HG03575 (cell line): ENCODE data around the gene ORM2.

Source experiments
- ATAC-seq: cut with Tn5 transposase; IDR thresholded peaks from one replicate; pipeline ENCODE4 v1.9.1; 2021; ENCODE audit not compliant: unreplicated experiment, insufficient number of reproducible peaks, low FRiP score; ENCODE audit errors: extremely low read depth

Gene ORM2

DNA sequence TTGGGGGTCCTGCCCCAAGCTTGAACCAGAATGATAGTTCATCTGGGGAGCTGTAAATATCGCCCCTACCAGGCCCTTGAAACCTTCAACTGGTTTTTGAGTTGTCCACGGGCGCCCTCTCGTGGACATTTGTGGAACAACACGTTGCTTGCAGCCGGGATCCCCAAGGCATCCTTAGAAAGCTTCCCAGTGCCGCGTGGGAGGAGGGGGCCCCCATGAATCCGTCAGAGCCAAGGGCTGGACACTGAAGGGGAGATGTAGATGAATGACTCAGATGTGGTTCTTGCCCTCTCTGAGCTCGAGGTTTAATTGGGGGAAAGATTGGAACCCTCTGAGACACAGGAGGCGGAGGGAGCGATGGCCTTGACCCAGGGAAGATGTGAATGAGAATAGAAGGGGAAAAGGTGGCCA is 38.6 kb upstream of the ORM2 start:
- no peak for ATAC-seq

GRCh38 chr9:114291886-114292590 is 37.6 kb upstream of the ORM2 start:
- ATAC-seq, result no peak

DNA sequence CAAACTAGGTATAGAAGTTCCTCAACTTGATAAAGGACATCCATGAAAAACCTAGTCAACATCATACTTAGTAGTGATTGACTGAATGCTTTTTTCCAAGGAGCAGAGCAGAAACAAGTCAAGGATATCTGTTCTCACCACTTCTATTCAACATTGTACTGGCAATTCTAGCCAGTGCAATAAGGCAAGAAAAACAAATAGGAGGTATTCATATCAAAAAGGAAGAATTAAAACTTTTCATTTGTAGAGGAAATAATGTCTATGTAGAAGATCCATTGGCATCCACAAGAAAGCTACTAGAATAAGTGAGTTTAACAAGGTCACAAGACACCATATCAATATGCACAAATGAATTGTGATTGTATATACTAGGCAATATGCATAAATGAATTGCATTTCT is 35.0 kb upstream of the ORM2 start:
- no peak for ATAC-seq

DNA sequence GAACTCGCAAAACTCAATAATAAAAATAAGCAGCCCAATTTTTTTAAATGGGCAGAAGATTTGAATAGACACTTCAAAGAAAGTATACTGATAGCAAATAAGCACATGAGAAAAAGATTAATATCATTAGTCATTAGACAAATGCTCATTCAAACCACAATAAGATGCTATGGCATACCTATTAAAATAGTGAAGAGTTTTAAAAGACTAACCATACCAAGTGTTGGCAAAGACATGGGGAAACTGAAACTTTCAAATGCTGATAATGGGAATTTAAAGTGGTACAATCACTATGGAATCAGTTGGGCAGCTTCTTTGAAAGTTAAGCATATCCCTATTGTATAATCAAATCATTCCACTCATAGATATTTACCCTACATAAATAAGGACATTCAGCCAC is 33.3 kb upstream of the ORM2 start:
- no peak for ATAC-seq

DNA sequence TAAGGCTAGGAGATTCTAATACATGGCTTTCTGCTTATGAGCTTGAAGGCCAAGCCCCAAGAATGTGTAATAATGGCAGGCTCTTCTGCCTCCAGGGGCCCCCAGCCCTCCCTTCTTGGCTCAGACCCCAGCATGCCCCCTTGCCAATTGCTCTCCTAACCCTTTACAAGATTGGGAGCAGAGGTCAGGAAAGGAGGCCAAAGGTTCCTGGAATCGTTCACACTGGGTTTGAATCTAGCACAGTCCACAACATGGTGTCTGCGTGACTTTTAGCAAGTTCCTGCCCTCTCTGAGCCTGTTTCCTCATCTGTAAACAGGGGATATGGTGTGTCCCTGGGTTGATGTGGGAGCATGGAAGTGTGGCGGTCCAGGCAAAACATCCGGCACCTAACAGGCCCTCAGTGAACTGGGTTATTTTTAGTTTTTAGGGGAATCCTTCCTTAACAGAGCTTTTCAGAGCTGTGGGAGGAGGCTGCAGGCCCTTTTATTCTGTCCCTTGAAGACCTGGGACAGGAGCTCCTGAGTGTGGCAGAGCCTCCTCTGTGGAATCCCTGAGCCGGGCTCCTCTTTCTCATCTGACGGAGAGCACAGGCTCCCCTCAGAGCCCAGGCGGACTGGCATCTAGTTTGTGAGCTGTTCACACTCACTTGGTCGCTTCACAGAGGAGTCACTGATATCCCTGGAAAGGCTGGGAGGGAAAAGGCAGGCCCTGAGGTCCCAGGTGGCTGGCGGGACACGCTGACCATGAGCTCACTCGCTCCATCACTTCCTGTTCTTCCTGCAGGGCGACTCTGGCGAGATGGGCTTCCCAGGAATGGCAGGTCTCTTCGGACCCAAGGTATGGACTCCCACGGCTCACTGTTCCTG is 30.1 kb upstream of the ORM2 start:
- ATAC-seq, result no peak

DNA sequence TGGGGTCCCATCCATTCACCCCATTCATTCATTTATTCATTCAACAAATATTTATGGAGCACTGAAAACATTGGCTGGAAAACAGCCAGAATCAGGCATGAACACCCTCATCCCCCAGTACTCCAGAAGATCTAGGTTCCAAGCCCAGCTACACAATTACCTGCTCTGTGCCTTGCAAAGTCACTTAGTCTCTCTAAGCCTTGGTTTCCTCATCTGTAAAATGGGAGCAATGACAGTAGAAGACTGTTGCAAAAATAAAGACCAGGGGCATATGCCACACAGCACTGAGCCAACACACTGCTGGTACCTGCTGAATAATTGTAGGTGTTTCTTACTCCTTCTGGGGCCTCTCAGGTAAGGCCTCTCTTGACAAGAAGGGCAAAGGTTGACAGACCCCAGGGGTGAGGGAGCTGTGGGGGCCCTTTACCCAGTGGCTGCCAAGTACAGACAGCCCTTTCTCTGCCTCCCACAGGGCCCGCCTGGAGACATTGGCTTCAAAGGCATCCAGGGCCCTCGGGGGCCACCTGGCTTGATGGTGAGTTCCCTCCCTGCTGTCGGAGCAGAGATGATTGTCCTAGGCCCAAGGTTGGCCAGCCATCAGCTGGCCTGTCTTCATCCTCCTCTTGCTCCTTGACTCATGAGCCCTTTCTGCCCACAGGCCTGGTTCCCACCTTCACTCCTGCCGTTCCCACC is 29.4 kb upstream of the ORM2 start:
- no peak for ATAC-seq

- ATAC-seq, result no peak
These were observed 28.5 kb upstream of the ORM2 start for GRCh38 chr9:114300846-114301797.

GRCh38 chr9:114301798-114302565 is 27.7 kb upstream of the ORM2 start:
- ATAC-seq, result no peak

DNA sequence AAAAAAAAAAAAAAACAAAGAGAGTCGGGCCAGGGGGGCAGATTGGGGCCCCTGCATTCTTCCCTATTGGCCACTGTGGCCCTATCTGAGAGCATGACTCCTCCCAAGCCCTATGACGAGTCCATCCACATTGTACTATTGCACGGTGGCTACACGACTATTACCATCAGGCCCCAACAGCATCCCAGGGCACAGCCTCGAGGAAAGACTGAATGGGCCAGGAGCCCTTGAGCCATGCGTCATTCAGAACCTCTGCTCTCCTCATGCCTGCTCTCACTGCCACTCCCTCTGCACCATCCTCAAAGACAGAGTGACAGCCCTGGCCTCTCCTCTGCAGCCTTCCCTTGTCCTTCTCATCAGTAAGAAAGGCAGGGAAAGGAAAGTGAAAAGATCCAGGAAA is 26.9 kb upstream of the ORM2 start:
- ATAC-seq, result no peak

- ATAC-seq, result no peak
These were observed 26.1 kb upstream of the ORM2 start for GRCh38 chr9:114303571-114303970.

DNA sequence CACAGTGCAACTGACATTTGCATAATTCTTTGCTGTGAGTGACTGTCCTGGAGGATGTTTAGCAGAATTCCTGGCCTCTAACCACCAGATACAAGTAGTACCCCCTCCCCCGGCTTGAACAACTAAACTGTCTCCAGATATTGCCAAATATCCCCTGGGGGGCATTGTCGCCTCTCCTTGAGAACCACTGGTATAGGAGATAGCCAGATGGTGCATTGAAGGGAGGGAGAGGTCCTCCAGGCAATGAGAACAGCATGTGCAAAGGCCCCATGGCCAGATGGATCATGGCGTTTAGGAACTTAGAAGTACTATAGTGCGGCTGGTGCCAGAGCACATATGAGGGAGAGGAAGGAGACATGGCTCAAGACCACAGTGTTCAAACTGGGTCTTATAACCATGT is 25.7 kb upstream of the ORM2 start:
- ATAC-seq, result no peak

DNA sequence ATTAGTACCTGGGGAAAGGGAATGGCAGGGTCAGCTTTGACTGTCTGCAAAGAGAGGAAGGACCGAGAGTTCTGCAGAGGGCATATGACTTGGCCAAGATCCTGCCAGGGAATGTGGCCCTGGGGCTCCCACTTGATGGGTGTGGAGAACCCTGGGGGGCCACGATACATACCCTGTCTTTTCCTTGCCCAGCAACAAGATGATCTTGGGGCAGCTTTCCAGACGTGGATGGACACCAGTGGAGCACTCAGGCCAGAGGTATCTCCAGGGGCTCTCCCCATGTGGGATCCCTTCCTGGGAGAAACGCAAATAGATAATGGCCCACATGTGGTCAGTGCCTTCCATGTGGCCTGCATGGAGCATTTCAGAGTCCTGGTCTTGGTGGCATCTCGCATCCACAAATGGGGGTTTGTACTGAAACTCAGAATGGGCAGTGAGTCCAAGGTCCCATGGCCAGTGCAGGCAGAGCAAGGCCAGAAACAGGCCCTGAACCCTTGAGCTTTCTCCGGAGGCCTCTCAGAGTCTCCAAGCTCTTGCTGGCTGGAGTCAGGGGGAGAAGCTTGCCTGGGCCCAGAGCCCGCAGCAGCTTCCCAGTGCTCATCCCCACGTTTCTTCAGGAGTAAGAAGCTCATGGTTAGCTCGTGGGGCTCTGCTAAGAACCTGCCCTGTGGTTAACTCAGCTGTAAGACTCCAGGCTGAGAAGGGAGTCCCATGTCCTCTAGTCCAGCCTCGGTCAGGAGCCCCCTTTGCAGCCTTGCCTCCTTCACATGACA is 25.1 kb upstream of the ORM2 start:
- ATAC-seq, result no peak

- no peak for ATAC-seq
These were observed 21.8 kb upstream of the ORM2 start for GRCh38 chr9:114307899-114308267.

- no peak for ATAC-seq
These were observed 21.2 kb upstream of the ORM2 start for GRCh38 chr9:114308361-114308950.

- no peak for ATAC-seq
These were observed 20.6 kb upstream of the ORM2 start for GRCh38 chr9:114309096-114309495.

DNA sequence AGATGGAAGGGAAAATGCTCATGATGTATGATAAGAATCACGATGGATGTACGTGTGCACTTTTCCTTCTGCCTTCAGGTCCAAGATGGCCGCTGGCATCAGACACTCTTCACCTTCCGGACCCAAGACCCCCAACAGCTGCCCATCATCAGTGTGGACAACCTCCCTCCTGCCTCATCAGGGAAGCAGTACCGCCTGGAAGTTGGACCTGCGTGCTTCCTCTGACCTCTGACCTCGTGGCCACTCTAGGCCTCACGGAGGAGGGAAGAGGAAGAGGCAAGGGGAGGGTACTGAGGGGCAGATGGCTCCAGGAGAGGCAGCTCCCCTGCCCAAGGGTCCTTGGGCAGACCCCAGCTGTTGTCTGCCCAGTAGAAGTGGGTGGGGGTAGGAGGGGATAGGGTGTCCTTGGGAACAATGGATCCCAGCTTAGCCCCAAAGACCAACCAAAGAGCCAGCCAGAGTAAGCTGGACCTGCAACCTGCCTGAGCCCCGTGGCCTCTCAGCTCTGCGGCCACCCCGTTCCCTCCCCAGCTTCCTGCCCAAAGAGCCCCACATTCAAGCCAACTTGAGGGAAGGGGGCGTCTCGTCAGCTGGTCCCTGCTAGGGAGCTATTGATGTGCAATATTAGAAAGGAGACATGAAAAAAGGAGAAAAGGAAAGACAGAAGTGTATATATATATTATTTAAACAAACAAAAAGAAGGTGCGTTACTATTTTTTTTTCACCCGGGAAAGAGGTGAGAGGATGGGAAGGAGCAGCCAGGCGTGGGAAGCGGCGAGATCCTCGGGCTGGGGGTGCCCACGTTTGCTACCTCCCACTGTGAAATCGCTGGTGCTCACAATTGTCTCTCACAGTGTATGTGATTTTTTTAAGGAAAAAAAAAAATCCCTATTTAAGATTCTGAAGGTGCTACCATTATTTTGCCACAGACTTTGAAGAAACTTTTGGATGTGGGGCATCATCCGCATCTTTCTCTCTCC is 18.9 kb upstream of the ORM2 start:
- no peak for ATAC-seq
